ENCODE measurements around the gene FLCN. TPM values are rescaled to one million over a fixed set of nuclear protein-coding genes. Genes with fewer than 3 reads are reported as not detected.
"Not testable (repeated sequence)": the region's sequence is repeated elsewhere in the genome, so short reads cannot be mapped to it uniquely, and the experiment has no call there.

Gene FLCN
- 15.5 and 22.7 TPM in 2 replicates for total RNA-seq (2014; rRNA removed; shearing (Covaris generic); ENCODE audit: low replicate concordance)

GRCh38 chr17:17237026-17237799 is at the start of gene FLCN:
Gene FLCN, minus strand, starts transcription at chr17:17237168. Its CDS starts 9,031 bp downstream, at chr17:17228137.
- Histone ChIP-seq H3K27me3 (no peaks in the 10 kb centered on the region), H3K9me3 (no peaks in the 10 kb centered on the region), H3K36me3 (no peaks in the 10 kb centered on the region; the same call in 1 of the 2 replicates), H3K4me3 (peak within 1 kb of the TSS; percentile 97)
- peak; percentile 77 for DNase-seq

- DNase-seq = no peak
Observed at GRCh38 chr17:17285951-17286350, 49.0 kb upstream of the FLCN start.

GRCh38 chr17:17280613-17281549 is 43.9 kb upstream of the FLCN start, which contains the start of gene COPS3:
Gene COPS3, minus strand, starts transcription at chr17:17281246. Its CDS starts 60 bp downstream, at chr17:17281186.
- DNase-seq = peak; percentile 95
- no peaks in the 10 kb centered on the region for H3K9me3 ChIP-seq
- peak within 1 kb of the TSS; percentile 90 for H3K4me3 ChIP-seq
- H3K36me3 ChIP-seq = no peaks in the 10 kb centered on the region; the same call in 1 of the 2 replicates
- no peaks in the 10 kb centered on the region for H3K27me3 ChIP-seq

More at GRCh38 chr17:17285951-17286350, 49.0 kb upstream of the FLCN start:
- H3K4me3 ChIP-seq = no peak overlapping the region
- H3K27me3 ChIP-seq = no peaks in the 10 kb centered on the region
- no peaks in the 10 kb centered on the region for H3K36me3 ChIP-seq
- H3K9me3 ChIP-seq = no peaks in the 10 kb centered on the region

- H3K27me3 ChIP-seq = no peaks in the 10 kb centered on the region
- no peak for DNase-seq
- no peaks in the 10 kb centered on the region for H3K9me3 ChIP-seq
- H3K36me3 ChIP-seq = peaks cover 6% of the 10 kb centered on the region
- peak overlapping the region; percentile 90 for H3K4me3 ChIP-seq
Observed at GRCh38 chr17:17279316-17279715, 42.3 kb upstream of the FLCN start.

GRCh38 chr17:17277431-17277830 is 40.5 kb upstream of the FLCN start:
- H3K9me3 ChIP-seq, H3K27me3 ChIP-seq, DNase-seq, H3K4me3 ChIP-seq: not testable (repeated sequence)
- peaks cover 12% of the 10 kb centered on the region for H3K36me3 ChIP-seq

- Histone ChIP-seq H3K27me3 (no peaks in the 10 kb centered on the region), H3K4me3 (no peak overlapping the region), H3K9me3 (no peaks in the 10 kb centered on the region), H3K36me3 (peaks cover 13% of the 10 kb centered on the region)
- no peak for DNase-seq
Observed at GRCh38 chr17:17275971-17276370, 39.0 kb upstream of the FLCN start.

- peak; percentile 3 for DNase-seq
- Histone ChIP-seq H3K4me3 (no peak overlapping the region), H3K9me3 (no peaks in the 10 kb centered on the region), H3K27me3 (no peaks in the 10 kb centered on the region), H3K36me3 (peaks cover 39% of the 10 kb centered on the region)
Observed at GRCh38 chr17:17269926-17270773, 33.2 kb upstream of the FLCN start.

GRCh38 chr17:17264430-17264829 is 27.5 kb upstream of the FLCN start:
- Histone ChIP-seq H3K27me3 (no peaks in the 10 kb centered on the region), H3K4me3 (no peak overlapping the region), H3K36me3 (peaks cover 41% of the 10 kb centered on the region), H3K9me3 (no peaks in the 10 kb centered on the region)
- DNase-seq = no peak

- no peaks in the 10 kb centered on the region for H3K9me3 ChIP-seq
- H3K4me3 ChIP-seq = no peak overlapping the region
- no peak for DNase-seq
- H3K36me3 ChIP-seq = peaks cover 25% of the 10 kb centered on the region
- H3K27me3 ChIP-seq = no peaks in the 10 kb centered on the region
Observed at GRCh38 chr17:17258998-17259397, 22.0 kb upstream of the FLCN start.

GRCh38 chr17:17258011-17258410 is 21.0 kb upstream of the FLCN start:
- Histone ChIP-seq H3K9me3 (no peaks in the 10 kb centered on the region), H3K36me3 (peaks cover 27% of the 10 kb centered on the region), H3K4me3 (no peak overlapping the region), H3K27me3 (no peaks in the 10 kb centered on the region)
- DNase-seq = no peak

- Histone ChIP-seq H3K27me3 (no peaks in the 10 kb centered on the region), H3K9me3 (no peaks in the 10 kb centered on the region), H3K4me3 (no peak overlapping the region), H3K36me3 (peaks cover 30% of the 10 kb centered on the region)
- no peak for DNase-seq
Observed at GRCh38 chr17:17256316-17256715, 19.3 kb upstream of the FLCN start.

- H3K4me3 ChIP-seq, H3K27me3 ChIP-seq, DNase-seq, H3K9me3 ChIP-seq: not testable (repeated sequence)
- H3K36me3 ChIP-seq = peaks cover 29% of the 10 kb centered on the region
Observed at GRCh38 chr17:17255689-17256088, 18.7 kb upstream of the FLCN start.

- no peak overlapping the region for H3K4me3 ChIP-seq
- H3K36me3 ChIP-seq = peaks cover 29% of the 10 kb centered on the region
- DNase-seq = no peak
- H3K27me3 ChIP-seq = no peaks in the 10 kb centered on the region
- no peaks in the 10 kb centered on the region for H3K9me3 ChIP-seq
Observed at GRCh38 chr17:17254036-17254435, 17.1 kb upstream of the FLCN start.

GRCh38 chr17:17253406-17253805 is 16.4 kb upstream of the FLCN start:
- no peak for DNase-seq
- H3K4me3 ChIP-seq = no peak overlapping the region
- H3K36me3 ChIP-seq = peaks cover 29% of the 10 kb centered on the region
- no peaks in the 10 kb centered on the region for H3K9me3 ChIP-seq
- no peaks in the 10 kb centered on the region for H3K27me3 ChIP-seq

GRCh38 chr17:17252149-17252661 is 15.2 kb upstream of the FLCN start:
- no peak overlapping the region for H3K4me3 ChIP-seq
- DNase-seq = no peak
- H3K36me3 ChIP-seq = peaks cover 25% of the 10 kb centered on the region
- no peaks in the 10 kb centered on the region for H3K27me3 ChIP-seq
- H3K9me3 ChIP-seq = no peaks in the 10 kb centered on the region

- H3K27me3 ChIP-seq = no peaks in the 10 kb centered on the region
- no peak for DNase-seq
- H3K36me3 ChIP-seq = peaks cover 13% of the 10 kb centered on the region; the same call in 1 of the 2 replicates
- H3K9me3 ChIP-seq = no peaks in the 10 kb centered on the region
- H3K4me3 ChIP-seq = no peak overlapping the region
Observed at GRCh38 chr17:17246879-17247278, 9.9 kb upstream of the FLCN start.

Data from MG63 (cell line).